SU-DHL-6 (cell line): ENCODE results near the gene ZNF219.

Experiments used
- H2AFZ ChIP-seq: fragments of 200-600 bp; sonication (generic); 2 replicates; pipeline ENCODE4 v1.6.1; 2014; ENCODE audit warnings: low read depth, mild to moderate bottlenecking, moderate library complexity, mixed read lengths, antibody characterized with exemption, low read length; ENCODE audit not compliant: severe bottlenecking
- H3F3A ChIP-seq: fragments of 200-600 bp; shearing (Covaris generic); 2 replicates; pipeline ENCODE4 v1.6.0; 2016; ENCODE audit warnings: antibody characterized with exemption, mild to moderate bottlenecking; ENCODE audit not compliant: insufficient read depth
- H3K27ac ChIP-seq: fragments of 200-600 bp; sonication (generic); 2 replicates; pipeline ENCODE4 v1.5.1; 2016; ENCODE audit warnings: low read depth, mild to moderate bottlenecking, low read length, moderate library complexity, mixed read lengths
- H3K27me3 ChIP-seq: fragments of 200-600 bp; sonication (generic), shearing (Covaris generic); 2 replicates; pipeline ENCODE4 v1.6.0; 2014; ENCODE audit warnings: mild to moderate bottlenecking, low read length
- H3K36me3 ChIP-seq: fragments of 200-600 bp; sonication (generic); 2 replicates; pipeline ENCODE4 v1.6.1; 2014; ENCODE audit warnings: mild to moderate bottlenecking, low read length, mixed read lengths
- H3K4me2 ChIP-seq: fragments of 300-600, 200-600 bp; shearing (Covaris generic), sonication (generic); 2 replicates; pipeline ENCODE4 v1.6.0; 2014; ENCODE audit warnings: low read length, low read depth, mild to moderate bottlenecking; ENCODE audit not compliant: poor library complexity, severe bottlenecking
- H3K4me3 ChIP-seq: fragments of 200-600 bp; sonication (generic); 2 replicates; pipeline ENCODE4 v1.5.1; 2014; ENCODE audit warnings: antibody characterized with exemption, low read length, mild to moderate bottlenecking, mixed read lengths; ENCODE audit not compliant: insufficient read depth, poor library complexity, severe bottlenecking
- H3K79me2 ChIP-seq: fragments of 200-600 bp; sonication (generic); 2 replicates; pipeline ENCODE4 v1.6.1; 2014; ENCODE audit warnings: mild to moderate bottlenecking, low read length, moderate library complexity; ENCODE audit not compliant: insufficient read depth
- H3K9ac ChIP-seq: fragments of 200-600 bp; sonication (generic); 2 replicates; pipeline ENCODE4 v1.7.0; 2014; ENCODE audit warnings: mild to moderate bottlenecking, low read length
- H3K9me2 ChIP-seq: fragments of 200-600 bp; sonication (generic); replicated peaks from 2 replicates; pipeline ENCODE4 v1.6.1; 2014; ENCODE audit warnings: low read length; ENCODE audit not compliant: insufficient read depth
- H3K9me3 ChIP-seq: fragments of 200-600 bp; sonication (generic); 2 replicates; pipeline ENCODE4 v1.6.1; 2014; ENCODE audit warnings: low read length, mixed read lengths; ENCODE audit not compliant: insufficient read depth
- H4K20me1 ChIP-seq: fragments of 200-600 bp; sonication (generic); 2 replicates; pipeline ENCODE4 v1.6.1; 2014; ENCODE audit warnings: low read depth, mild to moderate bottlenecking, antibody characterized with exemption, low read length, moderate library complexity, mixed read lengths
- CTCF ChIP-seq: fragments of 200-600 bp; sonication (generic); IDR thresholded peaks from one replicate; pipeline ENCODE4 v1.5.1; 2017; ENCODE audit warnings: antibody characterized with exemption, mild to moderate bottlenecking, low read length, moderate library complexity; ENCODE audit not compliant: insufficient read depth, poor library complexity, severe bottlenecking
- EZH2phosphoT487 ChIP-seq: fragments of 200-600 bp; sonication (generic), shearing (Covaris generic); conservative IDR thresholded peaks from 2 replicates; pipeline ENCODE4 v1.6.1; 2018; ENCODE audit warnings: mild to moderate bottlenecking, antibody characterized with exemption, low read length, moderate library complexity, mixed read lengths

ZNF219 gene

DNA sequence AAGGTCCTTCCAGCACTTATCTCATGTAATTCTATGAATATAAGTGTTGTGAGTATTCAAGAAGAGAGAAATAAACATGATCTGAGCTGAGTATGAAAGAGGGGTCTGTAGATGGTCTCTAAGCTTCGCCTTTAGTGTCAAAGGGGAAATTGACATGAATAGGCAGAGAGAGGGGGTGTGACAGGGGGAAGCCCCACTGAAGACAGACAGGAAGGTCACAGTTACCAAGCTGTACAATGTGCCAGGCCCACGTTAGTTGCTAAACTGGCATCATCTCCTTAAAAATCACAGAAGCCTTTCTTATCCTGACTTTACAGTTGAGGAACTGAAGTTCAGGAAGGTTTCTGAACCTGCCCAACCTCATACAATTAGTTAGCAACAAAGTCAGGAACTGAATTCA lies 20.8 kb downstream of the ZNF219 start:
- Histone ChIP-seq H3K27ac (no peak overlapping the region), H3K9me3 (no peaks in the 10 kb centered on the region), H3K27me3 (no peaks in the 10 kb centered on the region), H4K20me1 (no peaks in the 10 kb centered on the region), H2AFZ (no peak overlapping the region), H3K36me3 (no peaks in the 10 kb centered on the region), H3K9me2 (no peaks in the 10 kb centered on the region), H3K9ac (no peak overlapping the region), H3F3A (no peaks in the 10 kb centered on the region), H3K4me3 (no peak overlapping the region), H3K4me2 (no peak overlapping the region), H3K79me2 (no peaks in the 10 kb centered on the region)
- TF ChIP-seq CTCF (no peak), EZH2phosphoT487 (no peak)

- Histone ChIP-seq H3K4me3 (no peak overlapping the region), H3K27ac (no peak overlapping the region), H3K4me2 (no peak overlapping the region), H3K27me3 (no peaks in the 10 kb centered on the region), H3K9me3 (no peaks in the 10 kb centered on the region), H2AFZ (no peak overlapping the region), H3K36me3 (no peaks in the 10 kb centered on the region), H3F3A (no peaks in the 10 kb centered on the region), H3K9me2 (no peaks in the 10 kb centered on the region), H3K79me2 (no peaks in the 10 kb centered on the region), H3K9ac (no peak overlapping the region), H4K20me1 (no peaks in the 10 kb centered on the region)
- TF ChIP-seq CTCF (no peak), EZH2phosphoT487 (no peak)
These were observed 22.6 kb downstream of the ZNF219 start for GRCh38 chr14:21075719-21076437.

GRCh38 chr14:21074398-21075272 lies 23.8 kb downstream of the ZNF219 start:
- no peak for TF ChIP-seq EZH2phosphoT487
- no peak for TF ChIP-seq CTCF
- H3K79me2 ChIP-seq, result no peaks in the 10 kb centered on the region
- no peaks in the 10 kb centered on the region for H4K20me1 ChIP-seq
- H3K36me3 ChIP-seq, result no peaks in the 10 kb centered on the region
- no peak overlapping the region for H3K9ac ChIP-seq
- H3K27ac ChIP-seq, result no peak overlapping the region
- no peak overlapping the region for H3K4me2 ChIP-seq
- H3K9me3 ChIP-seq, result no peaks in the 10 kb centered on the region
- no peaks in the 10 kb centered on the region for H3K27me3 ChIP-seq
- no peak overlapping the region for H3K4me3 ChIP-seq
- H3K9me2 ChIP-seq, result no peaks in the 10 kb centered on the region
- H3F3A ChIP-seq, result no peaks in the 10 kb centered on the region
- H2AFZ ChIP-seq, result no peak overlapping the region
